ENCODE results near the gene PLEKHO2.
A peak's percentile ranks its signal among the peaks of the same experiment; 100 is the strongest.
"Not testable (repeated sequence)": the region's sequence is repeated elsewhere in the genome, so short reads cannot be mapped to it uniquely, and the experiment has no call there.

The PLEKHO2 gene, protein sequence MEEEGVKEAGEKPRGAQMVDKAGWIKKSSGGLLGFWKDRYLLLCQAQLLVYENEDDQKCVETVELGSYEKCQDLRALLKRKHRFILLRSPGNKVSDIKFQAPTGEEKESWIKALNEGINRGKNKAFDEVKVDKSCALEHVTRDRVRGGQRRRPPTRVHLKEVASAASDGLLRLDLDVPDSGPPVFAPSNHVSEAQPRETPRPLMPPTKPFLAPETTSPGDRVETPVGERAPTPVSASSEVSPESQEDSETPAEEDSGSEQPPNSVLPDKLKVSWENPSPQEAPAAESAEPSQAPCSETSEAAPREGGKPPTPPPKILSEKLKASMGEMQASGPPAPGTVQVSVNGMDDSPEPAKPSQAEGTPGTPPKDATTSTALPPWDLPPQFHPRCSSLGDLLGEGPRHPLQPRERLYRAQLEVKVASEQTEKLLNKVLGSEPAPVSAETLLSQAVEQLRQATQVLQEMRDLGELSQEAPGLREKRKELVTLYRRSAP

DNA sequence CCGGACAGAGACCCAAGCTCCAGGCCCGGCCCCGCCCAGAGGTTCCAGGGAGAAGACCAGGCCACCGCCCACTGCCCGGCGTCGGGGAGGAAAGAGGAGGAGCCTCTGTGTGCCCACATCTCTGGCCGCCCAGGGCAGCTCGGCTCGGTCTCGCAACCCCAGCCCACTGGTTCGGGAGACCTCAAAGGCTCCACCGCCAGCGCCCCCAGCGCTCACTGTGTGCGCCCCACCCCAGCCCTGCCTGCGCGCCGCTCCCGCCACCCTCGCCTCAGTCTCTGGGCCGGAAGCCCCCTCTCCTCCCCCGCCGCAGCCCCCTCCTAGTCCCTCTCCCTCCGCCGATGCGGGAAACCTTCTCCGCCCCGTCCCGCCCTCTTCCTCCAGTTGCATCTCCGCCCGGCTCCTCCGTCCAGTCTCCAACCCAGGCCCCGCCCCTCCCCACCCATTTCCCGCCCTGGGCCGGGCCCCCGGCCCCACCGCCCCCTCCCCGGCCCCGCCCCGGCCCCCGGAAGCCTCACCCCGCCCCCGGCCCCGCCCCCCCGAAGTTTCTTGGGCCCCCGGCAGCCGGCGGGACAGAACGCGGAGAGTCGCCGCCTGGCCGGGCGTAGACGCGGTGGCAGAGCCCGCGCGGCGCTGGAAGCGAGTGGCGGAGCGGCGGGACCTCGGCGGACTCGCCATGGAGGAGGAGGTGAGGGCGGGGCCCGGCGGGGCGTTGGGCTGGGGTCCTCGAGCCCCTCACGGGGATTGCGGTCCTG, at the start of gene PLEKHO2:
Gene PLEKHO2 (plus strand): TSS at position 572 of the 752 bp plus-strand sequence. CDS start 102 bp downstream, at position 674.
- DNase-seq (ENCODE audit: low spot score): peak; percentile 96

DNA sequence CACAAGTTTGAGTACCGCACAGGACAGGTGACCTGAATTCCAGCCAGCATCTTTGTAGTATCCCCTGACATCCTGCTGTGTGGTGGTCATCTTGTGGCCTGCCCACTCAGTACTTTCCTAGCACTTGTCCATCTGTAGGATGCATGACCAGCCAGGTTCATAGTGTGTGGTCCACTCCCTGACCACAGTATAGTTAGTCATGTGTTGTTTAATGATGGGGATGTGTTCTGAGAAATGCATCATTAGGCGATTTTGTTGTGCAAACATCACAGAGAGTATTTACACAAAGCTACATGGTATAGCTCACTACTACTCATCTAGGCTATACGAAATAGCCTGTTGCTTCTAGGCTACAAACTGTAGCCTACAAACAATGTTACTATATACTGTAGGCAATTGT, 49.4 kb upstream of the PLEKHO2 start:
- no peak for DNase-seq (ENCODE audit: low spot score)

DNA sequence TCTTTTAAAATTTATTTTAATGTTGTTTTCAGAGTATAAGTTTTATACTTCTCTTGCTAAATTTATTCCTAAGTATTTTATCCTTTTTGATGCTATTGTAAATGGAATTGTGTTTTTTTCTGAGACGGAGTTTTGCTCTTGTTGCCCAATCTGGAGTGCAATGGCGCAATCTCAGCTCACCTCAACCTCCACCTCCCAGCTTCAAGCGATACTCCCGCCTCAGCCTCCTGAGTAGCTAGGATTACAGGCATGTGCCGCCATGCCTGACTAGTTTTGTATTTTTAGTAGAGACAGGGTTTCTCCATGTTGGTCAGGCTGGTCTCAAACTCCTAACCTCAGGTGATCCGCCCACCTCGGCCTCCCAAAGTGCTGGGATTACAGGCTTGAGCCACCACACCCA, 46.4 kb upstream of the PLEKHO2 start:
- DNase-seq (ENCODE audit: low spot score): not testable (repeated sequence)

DNA sequence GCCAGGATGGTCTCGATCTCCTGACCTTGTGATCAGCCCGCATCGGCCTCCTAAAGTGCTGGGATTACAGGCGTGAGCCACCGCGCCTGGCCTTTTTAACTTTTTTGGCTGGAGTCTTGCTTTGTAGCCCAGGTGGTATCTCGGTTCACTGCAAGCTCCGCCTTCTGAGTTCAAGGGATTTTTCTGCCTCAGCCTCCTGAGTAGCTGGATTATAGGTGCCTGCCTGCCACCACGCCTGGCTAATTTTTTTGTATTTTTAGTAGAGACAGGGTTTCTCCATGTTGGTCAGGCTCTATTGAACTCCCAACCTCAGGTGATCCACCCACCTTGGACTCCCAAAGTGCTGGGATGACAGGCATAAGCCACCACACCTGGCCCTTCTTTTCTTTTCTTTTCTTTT, 45.8 kb upstream of the PLEKHO2 start:
- not testable (repeated sequence) for DNase-seq (ENCODE audit: low spot score)

DNA sequence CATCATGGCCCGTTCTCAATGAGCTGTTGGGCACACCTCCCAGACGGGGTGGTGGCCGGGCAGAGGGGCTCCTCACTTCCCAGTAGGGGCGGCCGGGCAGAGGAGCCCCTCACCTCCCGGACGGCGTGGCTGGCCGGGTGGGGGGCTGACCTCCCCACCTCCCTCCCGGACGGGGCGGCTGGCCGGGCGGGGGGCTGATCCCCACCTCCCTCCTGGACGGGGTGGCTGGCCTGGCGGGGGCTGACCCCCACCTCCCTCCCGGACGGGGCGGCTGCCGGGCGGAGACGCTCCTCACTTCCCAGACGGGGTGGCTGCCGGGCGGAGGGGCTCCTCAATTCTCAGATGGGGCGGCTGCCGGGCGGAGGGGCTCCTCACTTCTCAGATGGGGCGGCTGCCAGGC, 42.8 kb upstream of the PLEKHO2 start:
- not testable (repeated sequence) for DNase-seq (ENCODE audit: low spot score)

DNA sequence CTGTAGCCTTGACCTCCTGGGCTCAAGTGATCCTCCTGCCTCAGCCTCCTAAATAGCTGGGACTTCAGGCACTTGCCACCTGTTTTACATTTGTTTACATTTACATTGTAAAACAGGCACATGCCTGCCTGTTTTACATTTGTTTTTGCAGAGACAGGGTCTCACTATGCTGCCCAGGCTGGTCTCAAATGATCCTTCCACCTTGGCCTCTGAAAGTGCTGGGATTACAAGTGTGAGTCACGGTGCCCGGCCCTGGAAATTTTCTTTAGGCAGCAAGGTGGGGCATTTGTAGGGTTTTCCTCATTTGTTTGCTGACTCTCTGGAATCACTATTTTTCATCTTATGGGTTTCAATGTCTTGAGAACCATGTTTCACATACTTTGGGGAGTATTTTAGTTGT, 41.2 kb upstream of the PLEKHO2 start:
- DNase-seq (ENCODE audit: low spot score): no peak

DNA sequence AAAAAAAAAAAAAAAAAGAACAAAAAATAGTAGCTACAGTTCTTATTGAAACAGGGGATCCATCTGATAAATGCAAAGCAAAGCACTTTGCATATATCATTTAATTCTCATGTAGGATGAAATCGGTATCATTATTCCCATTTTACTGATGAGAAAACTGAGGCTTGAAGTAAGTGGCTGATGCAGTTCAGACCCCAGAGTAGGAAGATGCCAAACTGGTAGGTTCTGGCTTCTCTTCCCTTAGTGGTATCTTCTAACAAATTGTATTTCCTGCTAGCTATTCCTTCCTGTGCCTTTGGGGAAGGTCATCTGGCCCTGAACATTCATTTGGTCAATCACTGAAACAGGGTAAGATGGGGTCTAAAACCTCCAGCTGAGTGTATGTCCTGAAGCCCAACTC, 38.2 kb upstream of the PLEKHO2 start:
- no peak for DNase-seq (ENCODE audit: low spot score)

DNA sequence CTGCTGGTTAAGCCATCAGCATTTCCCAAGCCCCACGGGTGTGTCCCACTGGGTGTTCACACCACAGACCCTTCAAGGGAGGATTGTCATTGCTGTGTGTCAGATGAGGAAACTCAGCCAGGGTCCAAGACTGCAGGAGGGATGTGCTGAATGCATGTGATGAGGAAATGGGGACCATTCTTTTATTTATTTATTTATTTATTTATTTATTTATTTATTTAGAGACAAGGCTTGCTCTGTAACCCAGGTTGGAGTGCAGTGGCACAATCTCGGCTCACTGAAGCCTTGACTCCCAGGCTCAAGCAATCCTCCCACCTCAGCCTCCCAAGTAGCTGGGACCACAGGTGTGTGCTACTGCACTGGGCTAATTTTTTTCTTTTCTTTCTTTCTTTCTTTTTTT, 37.1 kb upstream of the PLEKHO2 start:
- DNase-seq (ENCODE audit: low spot score): no peak

DNA sequence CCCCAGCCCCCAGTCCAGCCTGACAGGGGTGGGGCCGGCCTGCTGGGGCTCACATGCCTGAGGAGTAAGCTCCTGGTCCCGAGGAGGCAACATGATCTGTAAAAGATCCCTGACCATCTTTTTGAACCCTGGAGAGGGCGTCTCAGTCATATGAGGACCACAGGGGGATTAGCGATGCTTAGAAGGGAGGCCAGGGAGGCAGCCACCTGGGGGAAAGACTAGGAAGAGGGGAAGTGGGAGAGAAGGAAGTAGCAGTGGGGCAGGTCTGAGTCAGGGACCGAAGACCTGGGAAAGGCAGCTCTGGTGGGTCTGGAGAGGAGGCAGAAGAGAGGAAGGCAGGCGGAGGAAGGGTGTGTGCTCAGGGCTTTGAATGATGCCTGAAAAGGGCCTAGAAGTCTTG, 35.2 kb upstream of the PLEKHO2 start:
- no peak for DNase-seq (ENCODE audit: low spot score)

DNA sequence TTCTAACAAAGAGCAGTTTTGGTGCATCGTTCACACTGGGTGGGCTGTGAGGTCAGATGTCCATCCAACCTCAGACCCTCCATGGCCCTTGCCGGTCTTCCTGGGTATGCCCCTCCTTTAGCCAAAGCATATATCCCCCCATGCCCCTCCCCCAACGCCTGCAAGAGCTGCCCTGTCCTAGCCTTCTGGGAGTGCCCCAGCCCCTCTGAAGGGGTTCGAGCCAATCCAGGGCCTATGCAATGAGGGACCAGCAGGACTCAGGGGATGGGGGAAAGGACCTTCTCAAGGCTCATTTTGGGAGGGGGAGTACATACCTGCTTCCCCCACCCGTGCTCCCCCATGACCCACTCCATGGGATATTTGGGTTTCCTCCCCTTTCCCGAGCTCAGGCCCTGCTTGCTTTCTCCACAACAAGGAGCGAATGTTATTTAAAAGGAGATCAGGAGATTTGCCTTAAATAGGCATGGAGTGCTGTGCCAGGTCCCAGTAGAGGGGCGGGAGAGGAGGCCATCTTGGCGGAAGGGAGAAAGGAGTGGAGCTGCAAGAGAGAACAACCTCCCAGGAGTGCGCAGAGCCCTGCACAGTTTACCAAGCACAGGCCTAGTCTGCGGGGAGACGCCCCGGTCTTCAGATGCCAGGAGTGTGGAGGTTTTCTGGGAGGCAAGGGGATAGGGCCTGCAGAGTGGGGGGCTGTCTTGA, 34.5 kb upstream of the PLEKHO2 start:
- no peak for DNase-seq (ENCODE audit: low spot score)

DNA sequence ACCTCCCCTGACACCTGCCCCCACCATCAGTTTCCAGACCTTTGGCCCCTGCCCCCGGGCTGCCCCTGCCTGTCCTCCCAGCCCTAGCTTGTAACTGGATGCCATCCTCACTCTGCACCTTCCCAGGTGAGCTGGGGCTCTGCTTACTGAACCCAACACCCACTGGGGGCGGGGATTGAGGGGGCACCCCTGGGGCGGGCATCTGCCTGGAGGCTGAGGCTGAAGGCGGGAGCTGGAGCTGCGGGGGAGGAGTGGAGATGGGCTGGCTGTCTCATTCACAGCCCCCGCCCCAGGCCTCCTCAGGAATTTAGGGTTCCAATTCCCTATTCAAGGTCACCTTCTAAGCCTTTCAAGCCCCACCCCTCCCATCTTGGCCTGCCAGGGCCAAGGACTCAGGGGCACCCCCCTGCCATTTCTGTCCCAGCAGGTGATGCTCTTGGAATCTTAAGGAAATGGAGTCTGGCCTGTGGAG, 33.9 kb upstream of the PLEKHO2 start:
- DNase-seq (ENCODE audit: low spot score): no peak

DNA sequence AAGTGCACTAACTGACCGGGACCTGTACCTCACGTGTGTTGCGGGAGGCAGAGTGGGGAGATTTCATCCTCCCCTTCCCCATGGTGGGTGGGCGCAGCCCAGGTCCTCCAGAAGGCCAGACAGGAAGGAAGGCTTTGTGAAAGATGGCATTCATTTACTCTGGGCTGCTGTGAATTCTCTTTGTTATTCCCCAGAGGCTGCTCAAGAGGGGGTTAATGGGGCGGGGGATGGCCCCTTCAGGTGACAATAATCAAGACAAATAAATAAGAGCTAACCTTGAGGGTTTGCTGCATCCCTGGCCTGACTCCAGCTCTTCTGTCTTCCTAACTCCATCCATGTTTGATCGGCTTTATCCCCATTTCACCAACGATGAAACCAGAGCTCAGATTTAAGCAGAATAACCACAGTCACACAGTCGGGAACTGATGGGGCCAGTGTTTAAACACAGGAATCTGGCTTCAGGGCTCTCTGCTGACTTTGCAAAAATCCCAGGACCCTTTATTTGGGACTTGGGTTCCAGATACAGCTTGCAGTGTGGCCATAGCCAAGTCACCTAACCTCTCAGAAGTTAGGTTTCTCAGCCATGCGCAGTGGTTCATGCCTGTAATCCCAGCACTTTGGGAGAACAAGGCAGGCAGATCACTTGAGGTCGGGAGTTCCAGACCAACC, 32.8 kb upstream of the PLEKHO2 start:
- DNase-seq (ENCODE audit: low spot score): no peak

DNA sequence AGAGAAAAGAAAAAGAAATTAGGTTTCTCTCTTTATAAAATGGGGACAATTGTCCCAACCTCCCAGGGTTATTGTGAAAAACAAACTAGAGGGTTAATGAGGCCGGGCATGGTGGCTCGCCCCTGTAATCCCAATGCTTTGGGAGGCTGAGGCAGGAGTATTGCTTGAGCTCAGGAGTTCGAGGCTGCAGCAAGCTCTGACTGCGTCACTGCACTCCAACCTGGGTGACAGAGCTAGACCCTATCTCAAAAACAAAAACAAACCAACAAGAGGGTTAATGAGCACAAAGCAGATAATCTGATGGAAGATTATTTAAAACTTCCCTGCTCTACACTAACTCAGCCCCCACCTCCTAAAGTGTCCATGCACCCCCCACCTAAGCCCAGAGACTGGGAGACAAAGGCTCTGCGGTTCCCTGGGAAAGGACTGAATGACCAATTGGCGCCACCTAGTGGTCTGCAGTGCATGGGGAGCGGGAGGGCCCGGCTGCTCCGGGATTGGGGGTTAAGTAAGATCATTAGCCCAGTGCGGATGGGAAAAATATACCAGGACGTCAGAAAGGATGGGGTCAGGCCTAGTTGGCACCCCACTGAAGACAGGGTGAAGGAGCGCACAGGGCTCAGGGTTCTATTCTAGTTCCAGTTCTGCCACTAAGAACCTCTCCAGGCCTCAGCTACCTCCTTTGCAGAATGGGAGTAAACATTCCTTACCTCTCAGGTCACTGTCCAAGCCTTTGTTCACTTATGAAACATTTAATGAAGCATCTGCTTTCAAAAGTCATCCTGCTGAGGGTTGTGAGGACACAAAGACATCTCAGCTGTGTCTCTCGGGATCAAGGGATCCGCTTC, 31.8 kb upstream of the PLEKHO2 start:
- peak; percentile 90 for DNase-seq (ENCODE audit: low spot score)

DNA sequence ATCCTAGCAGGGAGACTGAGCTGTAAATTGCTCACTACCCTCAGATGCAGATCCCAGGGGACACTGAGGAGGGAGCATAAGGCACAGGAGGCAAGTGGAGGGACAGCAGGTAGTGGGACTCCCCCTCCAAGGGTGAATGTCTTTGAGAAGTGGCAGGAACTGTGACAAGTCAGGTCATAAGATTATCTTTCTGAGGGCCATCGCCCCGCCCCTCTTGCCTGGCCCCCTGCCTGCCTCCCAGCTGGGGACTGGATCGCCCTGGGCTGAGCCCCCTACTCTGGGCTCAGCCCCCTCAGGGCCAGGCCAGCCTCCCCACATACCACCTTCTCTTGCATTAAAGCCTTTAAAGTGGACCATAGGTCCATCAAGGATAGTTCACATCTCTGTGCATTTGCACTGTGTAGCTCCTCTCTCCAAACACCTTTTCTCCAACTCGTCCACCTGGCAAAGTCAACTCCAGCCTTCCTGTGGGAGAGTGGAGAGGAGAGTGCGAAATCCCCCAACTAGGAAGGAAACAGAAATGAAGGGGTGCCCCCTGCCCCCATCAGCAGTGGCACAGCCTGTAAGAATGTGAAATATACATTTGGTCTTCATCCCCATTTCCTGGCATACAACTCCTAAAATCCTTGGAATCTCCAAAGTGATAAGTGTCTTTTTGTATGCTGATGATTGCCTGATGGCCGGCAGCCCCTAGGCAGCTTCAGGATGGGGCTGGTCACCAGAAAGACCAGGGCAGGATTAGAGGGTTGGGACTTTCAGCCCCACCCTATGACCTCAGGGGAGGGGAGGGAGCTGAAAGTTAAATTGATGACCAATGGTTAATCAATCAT, 31.0 kb upstream of the PLEKHO2 start:
- DNase-seq (ENCODE audit: low spot score): no peak

DNA sequence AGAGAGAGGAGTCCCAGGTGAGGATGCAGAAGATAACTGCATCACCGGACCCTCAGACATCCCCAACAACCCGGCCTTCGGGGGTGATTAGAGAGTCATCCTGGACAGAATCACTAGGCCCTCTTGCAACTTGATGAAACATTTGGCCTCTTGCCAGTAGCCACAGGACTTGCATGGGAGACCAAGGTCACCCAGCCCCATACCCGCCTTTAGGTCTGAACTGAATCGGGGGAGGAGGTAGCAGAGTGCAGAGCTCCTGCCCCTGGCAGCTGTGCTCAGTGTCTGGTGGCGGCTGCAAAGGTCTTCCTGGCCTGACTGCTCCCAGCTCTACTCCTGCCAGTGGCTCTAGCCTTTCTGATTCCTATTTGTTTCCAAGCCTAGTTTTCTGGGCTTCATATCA, 28.6 kb upstream of the PLEKHO2 start:
- DNase-seq (ENCODE audit: low spot score): no peak

DNA sequence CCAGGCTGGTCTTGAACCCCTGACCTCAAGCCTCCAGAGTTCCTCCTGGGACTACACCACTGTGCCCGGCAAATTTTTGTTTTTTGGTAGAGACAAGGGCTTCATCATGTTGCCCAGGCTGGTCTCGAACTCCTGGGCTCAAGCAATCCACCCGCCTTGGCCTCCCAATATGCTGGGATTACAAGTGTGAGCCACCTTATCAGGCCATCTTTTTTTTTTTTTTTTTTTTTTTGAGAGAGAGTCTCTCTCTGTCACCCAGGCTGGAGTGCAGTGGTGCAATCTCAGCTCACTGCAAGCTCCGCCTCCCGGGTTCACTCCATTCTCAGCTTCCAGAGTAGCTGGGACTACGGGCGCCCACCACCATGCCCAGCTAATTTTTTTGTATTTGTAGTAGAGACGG, 27.4 kb upstream of the PLEKHO2 start:
- not testable (repeated sequence) for DNase-seq (ENCODE audit: low spot score)

DNA sequence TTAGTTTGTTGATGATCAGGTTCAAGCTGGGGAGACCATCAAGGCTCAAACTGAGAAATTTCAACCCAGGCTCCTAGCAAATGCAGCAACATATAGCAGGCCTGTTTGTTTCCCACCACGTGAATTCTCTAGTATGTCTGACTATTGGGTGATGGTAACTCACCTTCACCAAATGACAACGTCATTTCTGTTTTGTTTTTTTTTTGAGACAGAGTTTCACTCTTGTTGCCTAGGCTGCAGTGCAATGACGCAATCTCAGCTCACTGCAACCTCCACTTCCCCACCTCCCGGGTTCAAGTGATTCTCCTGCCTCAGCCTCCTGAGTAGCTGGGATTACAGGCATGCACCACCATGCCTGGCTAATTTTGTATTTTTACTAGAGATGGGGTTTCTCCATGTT, 26.8 kb upstream of the PLEKHO2 start:
- DNase-seq (ENCODE audit: low spot score): not testable (repeated sequence)

DNA sequence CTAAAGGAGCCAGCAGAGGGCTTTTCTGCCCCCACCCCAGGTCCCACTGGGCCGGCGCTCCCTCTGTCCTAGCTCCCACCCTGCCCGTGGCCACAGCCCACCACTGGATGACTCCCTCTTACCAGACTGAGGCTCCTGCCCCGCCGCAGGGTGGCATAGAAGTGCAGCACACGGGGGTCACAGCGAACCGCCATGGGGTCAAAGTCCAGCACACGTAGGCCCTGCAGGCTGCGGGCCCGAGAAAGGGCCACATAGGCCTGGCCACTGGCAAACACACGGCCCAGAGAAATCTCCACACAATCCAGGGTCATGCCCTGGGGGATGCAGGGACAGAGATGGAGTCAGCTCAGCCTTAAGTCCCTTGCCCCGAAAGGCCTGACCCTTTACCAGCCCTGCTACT, 25.3 kb upstream of the PLEKHO2 start:
- DNase-seq (ENCODE audit: low spot score): no peak

DNA sequence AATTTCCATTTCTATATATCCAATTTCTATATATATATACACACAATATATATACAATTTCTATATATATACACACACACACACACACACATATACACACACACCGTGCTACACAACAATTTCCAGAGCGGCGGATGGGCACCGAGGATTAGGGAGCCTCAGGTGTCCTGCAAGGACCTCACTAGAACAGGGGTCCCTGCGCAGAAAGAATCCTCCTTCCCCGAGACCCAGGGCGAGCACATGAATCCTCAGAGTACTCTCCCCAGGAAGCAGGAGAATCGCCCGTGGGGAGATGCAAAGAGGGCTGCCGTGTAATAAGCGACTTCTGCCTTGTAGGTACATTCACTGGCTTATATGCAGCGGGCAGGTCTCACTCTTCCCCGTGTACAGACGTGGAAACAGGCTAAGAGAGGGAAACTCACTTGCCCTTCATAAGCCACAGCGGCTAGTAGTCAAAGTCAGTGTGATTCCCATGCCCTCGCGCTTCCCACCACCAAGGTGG, 16.7 kb upstream of the PLEKHO2 start:
- DNase-seq (ENCODE audit: low spot score): no peak

All from hepatic stellate cell (primary cell).